Stomach smooth muscle (tissue), 2 donors: ENCODE measurements around the gene VTI1A.
"Not testable (repeated sequence)": the region's sequence is repeated elsewhere in the genome, so short reads cannot be mapped to it uniquely, and the experiment has no call there.

Experiments
- H3K27ac ChIP-seq: one replicate; pipeline ENCODE4 v1.7.0; 2013; ENCODE audit warnings: mild to moderate bottlenecking, low read length, inconsistent platforms
- H3K27me3 ChIP-seq, 2 donors: one replicate each; pipeline ENCODE4 v1.7.0; 2013; ENCODE audit warnings: low read length in 2 of 2; ENCODE audit not compliant: insufficient read depth in 2 of 2, control insufficient read depth in 1 of 2
- H3K36me3 ChIP-seq, 2 donors: one replicate each; pipeline ENCODE4 v1.7.0; 2013; ENCODE audit warnings: low read length in 2 of 2; ENCODE audit not compliant: control insufficient read depth in 2 of 2, insufficient read depth in 2 of 2
- H3K4me1 ChIP-seq: one replicate; pipeline ENCODE4 v1.7.0; 2013; ENCODE audit warnings: low read length; ENCODE audit not compliant: control insufficient read depth, insufficient read depth
- H3K4me3 ChIP-seq, 2 donors: one replicate each; pipeline ENCODE4 v1.7.0; 2013; ENCODE audit warnings: low read length in 2 of 2
- H3K9ac ChIP-seq, 2 donors: one replicate each; pipeline ENCODE4 v1.7.0; 2013; ENCODE audit warnings: low read length in 2 of 2, mild to moderate bottlenecking in 1 of 2
- H3K9me3 ChIP-seq, 2 donors: one replicate each; pipeline ENCODE4 v1.7.0; 2013; ENCODE audit warnings: low read length in 2 of 2; ENCODE audit not compliant: control insufficient read depth in 2 of 2
- donor health status: healthy.
- donor health status: Pancreatic carcinoma.

VTI1A gene

DNA sequence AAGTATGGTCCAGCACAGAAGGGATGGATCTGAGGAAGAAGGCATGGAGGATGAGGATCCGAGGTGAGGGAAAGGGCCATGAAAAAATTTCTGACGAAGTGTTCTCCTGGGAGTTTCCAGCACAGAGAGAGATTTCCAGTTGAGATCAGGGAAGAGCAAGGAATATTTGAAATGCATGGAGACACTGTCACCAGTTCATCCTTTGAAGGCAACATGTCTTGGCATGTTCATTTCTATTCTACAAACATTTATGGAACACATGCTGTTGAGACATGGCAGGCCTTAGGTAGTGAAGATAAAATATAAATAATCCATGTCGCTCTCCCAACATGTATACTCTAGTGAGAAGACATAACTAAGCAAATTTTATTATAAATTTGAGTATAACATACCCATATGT, 269.1 kb downstream of the VTI1A start:
- H3K9me3 ChIP-seq = no peaks in the 10 kb centered on the region
- H3K36me3 ChIP-seq = no peaks in the 10 kb centered on the region
- no peaks in the 10 kb centered on the region for H3K4me1 ChIP-seq
- no peak overlapping the region for H3K9ac ChIP-seq
- H3K27me3 ChIP-seq = no peaks in the 10 kb centered on the region
- H3K27ac ChIP-seq = no peak overlapping the region
- H3K4me3 ChIP-seq = no peak overlapping the region

DNA sequence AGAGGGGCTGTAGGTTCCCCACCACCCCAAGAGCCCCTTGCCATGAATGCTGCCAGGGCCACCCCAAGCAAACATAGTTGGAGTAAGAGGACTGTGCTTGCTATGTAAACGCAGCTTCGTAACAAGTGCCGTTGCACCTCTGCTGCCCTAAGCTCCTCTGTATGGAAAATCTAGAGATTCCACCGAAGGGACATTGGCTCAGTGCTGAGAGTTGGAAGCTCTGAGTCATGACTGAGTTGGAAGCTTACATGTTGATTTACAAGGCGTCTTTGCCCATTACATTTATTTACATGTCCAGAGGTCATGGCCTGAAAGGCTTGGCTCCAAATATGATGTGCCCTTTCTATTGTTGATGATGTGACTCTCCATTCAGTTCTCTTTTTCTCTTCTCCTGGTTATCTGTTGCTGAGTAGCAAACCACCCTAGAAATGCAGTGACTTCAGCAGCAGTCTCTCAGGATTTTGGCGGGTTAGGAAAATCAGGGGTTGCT, 270.0 kb downstream of the VTI1A start:
- H3K27ac ChIP-seq = no peak overlapping the region
- H3K9ac ChIP-seq = no peak overlapping the region
- no peaks in the 10 kb centered on the region for H3K9me3 ChIP-seq
- no peak overlapping the region for H3K4me3 ChIP-seq
- no peaks in the 10 kb centered on the region for H3K27me3 ChIP-seq
- no peaks in the 10 kb centered on the region for H3K4me1 ChIP-seq
- H3K36me3 ChIP-seq = no peaks in the 10 kb centered on the region

- no peak overlapping the region for H3K27ac ChIP-seq
- H3K9ac ChIP-seq = no peak overlapping the region
- no peaks in the 10 kb centered on the region for H3K27me3 ChIP-seq
- H3K4me3 ChIP-seq = no peak overlapping the region
- H3K36me3 ChIP-seq = no peaks in the 10 kb centered on the region
- no peaks in the 10 kb centered on the region for H3K4me1 ChIP-seq
- H3K9me3 ChIP-seq = no peaks in the 10 kb centered on the region
Observed at GRCh38 chr10:112720178-112720577, 273.2 kb downstream of the VTI1A start.

DNA sequence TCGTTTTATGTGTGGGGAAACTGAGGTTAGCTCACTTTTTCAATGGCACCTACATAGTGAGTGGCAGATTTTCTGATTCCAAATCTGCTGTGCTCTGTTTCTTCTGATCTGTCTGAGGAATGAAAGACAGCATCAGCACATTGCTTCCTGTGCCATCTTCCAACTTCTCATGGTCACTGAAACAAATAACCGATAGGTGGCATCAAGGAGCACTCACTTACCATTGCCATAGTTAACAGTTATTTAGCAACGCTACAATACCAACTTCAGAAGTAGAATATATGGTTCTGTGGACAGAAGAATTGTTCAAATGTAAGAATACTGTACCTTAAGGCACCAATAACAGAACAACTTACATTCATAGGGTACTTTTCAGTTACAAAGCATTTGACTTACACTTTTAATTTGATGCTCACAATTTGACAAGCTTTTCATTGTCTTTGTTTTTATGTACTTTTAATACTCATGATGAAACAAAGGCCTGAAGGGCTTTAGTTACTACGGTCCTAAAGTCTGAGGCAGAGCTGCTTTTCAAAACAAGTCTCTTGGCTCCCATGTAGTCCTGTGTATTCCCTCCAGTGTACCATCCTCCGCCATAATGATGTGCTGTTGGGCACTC, 274.2 kb downstream of the VTI1A start:
- no peaks in the 10 kb centered on the region for H3K9me3 ChIP-seq
- H3K4me3 ChIP-seq = no peak overlapping the region
- H3K4me1 ChIP-seq = no peaks in the 10 kb centered on the region
- no peak overlapping the region for H3K9ac ChIP-seq
- no peaks in the 10 kb centered on the region for H3K27me3 ChIP-seq
- no peaks in the 10 kb centered on the region for H3K36me3 ChIP-seq
- no peak overlapping the region for H3K27ac ChIP-seq

GRCh38 chr10:112722758-112723157, 275.7 kb downstream of the VTI1A start:
- Histone ChIP-seq H3K27ac (no peak overlapping the region), H3K36me3 (no peaks in the 10 kb centered on the region), H3K4me3 (no peak overlapping the region), H3K4me1 (no peaks in the 10 kb centered on the region), H3K9ac (no peak overlapping the region), H3K9me3 (no peaks in the 10 kb centered on the region), H3K27me3 (no peaks in the 10 kb centered on the region)

DNA sequence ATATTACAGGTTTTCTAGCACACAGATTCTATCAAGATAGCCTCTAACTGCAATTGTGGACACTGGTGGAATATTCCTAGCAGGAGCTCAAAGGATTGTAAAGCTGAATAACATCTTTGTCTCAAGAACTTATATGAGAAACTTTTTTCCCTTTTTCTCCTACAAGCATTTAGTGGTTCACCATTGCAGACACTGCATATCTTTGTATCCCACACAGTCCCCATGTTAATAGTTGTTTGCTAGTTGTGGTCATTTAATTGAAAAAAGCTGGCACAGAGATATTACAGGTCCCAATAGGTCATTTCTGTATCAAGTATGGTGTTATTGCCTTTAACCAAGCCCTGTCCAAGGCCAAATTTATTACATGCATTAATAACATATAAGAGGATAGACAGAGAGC, 276.9 kb downstream of the VTI1A start:
- no peaks in the 10 kb centered on the region for H3K9me3 ChIP-seq
- no peak overlapping the region for H3K27ac ChIP-seq
- no peak overlapping the region for H3K9ac ChIP-seq
- no peaks in the 10 kb centered on the region for H3K4me1 ChIP-seq
- no peak overlapping the region for H3K4me3 ChIP-seq
- no peaks in the 10 kb centered on the region for H3K36me3 ChIP-seq
- no peaks in the 10 kb centered on the region for H3K27me3 ChIP-seq

GRCh38 chr10:112724404-112724991, 277.5 kb downstream of the VTI1A start:
- H3K27ac ChIP-seq = no peak overlapping the region
- H3K9me3 ChIP-seq = no peaks in the 10 kb centered on the region
- no peaks in the 10 kb centered on the region for H3K27me3 ChIP-seq
- H3K4me1 ChIP-seq = no peaks in the 10 kb centered on the region
- H3K36me3 ChIP-seq = no peaks in the 10 kb centered on the region
- no peak overlapping the region for H3K9ac ChIP-seq
- H3K4me3 ChIP-seq = no peak overlapping the region

DNA sequence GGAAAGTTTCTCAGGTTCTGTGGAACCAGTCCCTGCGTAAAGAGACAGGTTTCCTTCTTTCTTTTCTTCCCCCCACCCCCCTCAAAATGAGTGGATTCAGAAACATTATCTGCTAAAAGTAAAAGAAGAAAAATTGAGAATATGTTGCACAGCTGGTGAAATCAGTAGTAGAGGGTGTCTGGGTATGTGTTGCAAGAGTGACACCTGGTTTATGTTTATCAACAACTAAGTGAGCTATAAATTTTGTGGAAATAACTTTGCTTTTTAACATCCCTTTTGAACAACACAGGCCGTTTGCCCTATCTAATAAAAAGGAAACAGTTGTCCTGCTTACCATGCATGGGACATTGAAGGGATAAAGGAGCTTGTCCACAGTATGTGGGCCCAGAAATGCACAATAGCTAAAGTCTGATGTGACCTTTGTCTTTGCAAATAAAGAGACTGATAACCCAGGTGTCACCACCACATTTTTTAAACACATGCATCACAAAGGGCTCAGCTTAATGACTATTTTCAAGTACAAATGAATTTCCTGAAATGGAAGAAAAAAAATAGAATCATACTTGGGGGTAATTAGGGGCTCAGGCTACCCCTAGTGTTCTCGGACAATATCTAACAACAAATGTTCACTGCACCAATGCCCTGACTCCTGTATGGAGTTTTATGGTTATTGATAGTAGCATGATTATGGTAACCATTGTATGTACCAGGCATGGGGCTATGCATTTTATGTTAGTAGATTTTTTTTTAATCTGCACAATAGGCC, 281.3 kb downstream of the VTI1A start:
- H3K27ac ChIP-seq = no peak overlapping the region
- no peak overlapping the region for H3K9ac ChIP-seq
- H3K36me3 ChIP-seq = no peaks in the 10 kb centered on the region
- H3K4me1 ChIP-seq = peaks cover 5% of the 10 kb centered on the region
- no peaks in the 10 kb centered on the region for H3K27me3 ChIP-seq
- no peaks in the 10 kb centered on the region for H3K9me3 ChIP-seq
- no peak overlapping the region for H3K4me3 ChIP-seq

DNA sequence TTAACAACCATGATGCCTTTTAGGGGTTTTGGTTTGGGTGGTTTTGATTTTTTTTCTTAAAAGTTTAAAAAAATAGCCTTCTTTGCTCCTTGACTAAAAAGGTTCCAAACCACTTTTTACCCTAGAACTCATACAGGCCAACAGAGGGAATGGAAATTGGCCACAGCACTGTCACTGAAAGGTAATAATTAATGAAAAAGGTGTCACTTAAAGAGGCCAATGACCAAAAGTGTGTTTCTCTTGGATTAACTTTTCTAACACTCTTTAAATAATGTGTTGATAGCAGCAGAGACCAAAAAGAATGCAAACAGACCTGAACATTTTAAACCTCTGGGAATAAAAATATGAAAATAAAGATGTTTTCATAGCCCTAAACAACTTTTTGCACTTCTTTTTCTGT, 282.0 kb downstream of the VTI1A start:
- no peak overlapping the region for H3K4me3 ChIP-seq
- H3K36me3 ChIP-seq = no peaks in the 10 kb centered on the region
- no peak overlapping the region for H3K27ac ChIP-seq
- no peak overlapping the region for H3K9ac ChIP-seq
- no peaks in the 10 kb centered on the region for H3K27me3 ChIP-seq
- peaks cover 5% of the 10 kb centered on the region for H3K4me1 ChIP-seq
- no peaks in the 10 kb centered on the region for H3K9me3 ChIP-seq

DNA sequence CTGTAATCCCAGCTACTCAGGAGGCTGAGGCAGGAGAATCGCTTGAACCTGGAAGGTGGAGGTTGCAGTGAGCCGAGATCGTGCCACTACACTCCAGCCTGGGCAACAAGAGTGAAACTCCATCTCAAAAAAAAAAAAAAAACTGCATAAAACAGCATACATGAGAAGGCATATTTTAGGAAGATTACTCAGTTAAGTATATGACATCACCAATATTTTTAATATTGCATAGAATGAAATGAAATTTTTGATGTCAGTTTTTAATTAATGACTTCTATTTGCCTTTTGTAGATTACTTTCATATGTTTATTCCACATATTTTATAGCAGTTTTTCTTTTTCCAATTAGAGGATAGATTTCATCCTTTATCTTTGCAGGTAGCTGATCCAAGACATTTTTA, 284.4 kb downstream of the VTI1A start:
- H3K36me3 ChIP-seq, H3K9me3 ChIP-seq, H3K9ac ChIP-seq, H3K4me1 ChIP-seq, H3K27ac ChIP-seq, H3K27me3 ChIP-seq, H3K4me3 ChIP-seq: not testable (repeated sequence)
